HG02870 (cell line): ENCODE measurements around the gene MADD.
A peak's percentile ranks its signal among the peaks of the same experiment; 100 is the strongest.

Source experiments
- ATAC-seq: cut with Tn5 transposase; IDR thresholded peaks from one replicate; pipeline ENCODE4 v1.9.1; 2021; ENCODE audit warnings: mild to moderate bottlenecking, moderate library complexity; ENCODE audit not compliant: unreplicated experiment

The MADD gene

DNA sequence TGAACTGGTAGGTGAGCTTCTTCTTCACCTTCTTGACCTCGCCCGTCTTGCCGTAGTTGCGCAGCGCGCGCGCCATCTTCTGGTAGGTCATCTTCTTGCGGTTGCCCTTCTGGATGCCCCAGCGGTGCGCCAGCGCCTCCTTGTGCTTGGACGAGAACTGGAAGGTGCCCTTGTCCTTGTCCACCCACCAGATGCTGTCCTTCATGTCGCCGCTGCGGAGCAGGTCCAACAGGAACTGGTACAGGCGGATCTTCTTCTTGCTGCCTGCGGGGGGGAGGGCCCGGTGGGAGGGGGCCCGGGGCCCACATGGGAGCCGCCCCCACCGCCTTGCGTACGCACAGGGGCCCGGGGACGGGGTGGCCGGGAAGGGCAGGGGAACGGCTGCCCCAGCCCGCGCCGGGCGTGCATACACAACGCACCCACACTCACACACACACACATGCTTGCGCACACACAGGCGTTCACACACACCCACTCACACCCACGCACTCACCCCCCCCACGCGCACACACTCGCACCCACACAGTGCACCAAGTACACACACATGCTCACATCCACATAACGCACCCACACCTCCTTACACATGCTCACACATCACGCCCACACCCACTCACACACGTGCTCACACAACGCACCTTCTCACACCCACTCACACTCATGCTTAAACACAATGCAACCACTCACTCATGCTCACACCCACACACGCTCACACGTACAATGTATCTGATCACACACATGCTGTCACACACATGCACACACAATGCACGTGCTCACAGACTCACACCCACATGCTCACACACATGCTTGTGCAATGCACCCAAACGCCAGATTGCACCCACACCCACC is 85.6 kb downstream of the MADD start:
- ATAC-seq, result no peak

DNA sequence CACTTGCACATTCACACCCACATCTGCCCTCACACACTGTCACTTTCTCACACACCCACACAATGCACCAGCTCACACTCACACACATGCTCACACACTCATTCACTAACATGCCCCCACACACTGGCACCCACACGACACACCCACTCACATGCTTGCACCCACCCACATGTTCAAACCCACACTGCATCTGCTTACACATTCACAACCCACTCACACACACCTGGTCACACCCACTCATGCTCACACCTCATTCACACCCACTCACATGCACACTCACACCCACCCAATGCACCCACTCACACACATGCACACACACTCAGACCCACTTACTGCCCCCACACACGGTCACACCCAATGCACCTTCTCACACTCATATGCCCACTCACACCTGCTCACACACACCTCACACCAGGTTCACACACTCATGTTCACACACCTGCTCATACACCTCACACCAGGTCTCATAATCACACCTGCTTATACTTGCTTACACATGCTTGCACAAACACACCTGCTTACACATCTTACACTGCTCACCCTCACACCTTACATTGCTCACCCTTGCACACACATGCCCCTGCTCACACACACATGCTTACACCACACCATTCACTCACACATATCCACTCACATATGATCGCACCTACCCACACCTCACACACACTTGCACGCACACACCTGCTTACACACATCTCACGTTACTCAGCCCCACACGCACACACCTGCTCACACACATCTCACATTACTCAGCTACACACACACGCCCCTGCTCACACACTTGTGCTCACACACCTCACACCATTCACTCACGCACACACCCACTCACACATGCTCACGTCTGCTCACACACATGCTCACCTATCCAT is 86.4 kb downstream of the MADD start:
- no peak for ATAC-seq

DNA sequence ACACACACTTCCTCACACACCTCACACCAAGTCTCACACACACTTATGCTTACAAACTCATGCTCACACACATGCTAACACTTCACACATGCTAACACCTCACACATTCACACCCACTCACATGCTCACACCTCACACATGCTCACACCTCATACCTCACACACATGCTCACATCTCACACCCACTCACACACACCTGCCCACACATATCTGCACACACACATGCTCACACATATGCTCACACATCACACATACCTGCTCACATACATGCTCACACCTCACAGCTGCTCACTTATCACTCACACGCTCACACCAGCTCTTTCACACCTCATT is 87.0 kb downstream of the MADD start:
- no peak for ATAC-seq

DNA sequence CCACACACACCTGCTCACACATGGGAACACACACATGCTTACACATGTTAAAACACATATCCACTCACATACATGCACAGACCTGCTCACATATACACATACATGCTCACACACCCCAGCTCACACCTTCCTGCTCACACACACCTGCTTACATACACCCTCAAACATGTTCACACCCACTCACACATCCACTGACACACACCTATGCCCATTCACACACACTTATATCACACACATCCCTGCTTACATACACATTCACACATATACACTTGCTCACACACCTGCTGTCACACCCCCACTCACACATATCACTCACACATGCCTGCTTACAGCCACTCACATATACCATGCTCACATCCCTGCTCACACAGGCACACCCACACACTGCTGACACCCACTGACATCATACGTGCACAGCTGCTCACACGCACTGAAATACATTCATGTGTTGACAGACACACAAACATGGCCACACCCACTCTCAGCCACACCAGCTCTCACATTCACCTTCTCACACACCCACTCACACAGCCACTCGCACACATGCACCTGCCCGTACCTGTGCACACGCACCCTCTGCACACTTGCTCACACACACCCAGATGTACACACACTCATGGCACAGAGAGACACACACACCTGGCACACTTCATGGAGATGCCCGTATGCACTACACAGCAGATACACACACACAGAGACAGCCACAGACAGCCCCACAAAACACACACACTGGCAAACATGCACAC is 88.2 kb downstream of the MADD start:
- ATAC-seq, result no peak

DNA sequence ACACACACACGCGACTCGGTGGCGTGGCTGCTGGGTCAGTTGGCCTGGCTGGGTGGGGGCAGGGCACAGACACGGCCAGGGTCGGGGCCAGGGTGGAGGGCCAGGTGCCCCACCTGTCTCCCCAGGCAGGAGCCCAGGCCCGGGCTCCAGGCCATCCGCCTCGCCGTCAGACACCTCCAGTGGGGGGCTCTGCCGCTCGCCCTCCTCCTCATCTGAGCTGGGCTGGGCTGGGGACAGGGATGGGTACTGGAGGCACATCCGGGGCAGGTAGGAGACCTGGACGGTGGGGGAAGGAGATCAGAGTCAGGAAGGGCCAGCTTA is 88.8 kb downstream of the MADD start:
- ATAC-seq, result no peak

DNA sequence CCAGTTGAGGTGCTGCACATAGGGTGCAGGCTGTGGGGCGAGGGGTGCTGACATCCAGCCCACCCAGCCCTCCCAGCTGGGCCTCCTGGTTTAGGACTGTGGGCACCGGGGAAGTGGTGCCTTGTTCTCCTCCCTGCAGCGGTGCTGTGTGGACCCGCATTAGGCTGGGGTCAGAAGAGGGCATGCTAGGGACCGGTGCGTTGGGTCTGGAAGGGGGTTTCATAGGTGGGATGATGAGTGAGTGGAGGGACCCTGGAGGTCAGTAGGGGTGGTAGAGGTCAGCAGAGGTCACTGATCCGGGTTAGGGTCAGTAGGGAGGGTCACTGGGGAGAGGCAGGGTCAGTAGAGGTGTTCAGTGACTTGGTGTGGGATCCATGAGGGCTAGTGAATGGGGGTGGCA is 89.2 kb downstream of the MADD start:
- no peak for ATAC-seq

DNA sequence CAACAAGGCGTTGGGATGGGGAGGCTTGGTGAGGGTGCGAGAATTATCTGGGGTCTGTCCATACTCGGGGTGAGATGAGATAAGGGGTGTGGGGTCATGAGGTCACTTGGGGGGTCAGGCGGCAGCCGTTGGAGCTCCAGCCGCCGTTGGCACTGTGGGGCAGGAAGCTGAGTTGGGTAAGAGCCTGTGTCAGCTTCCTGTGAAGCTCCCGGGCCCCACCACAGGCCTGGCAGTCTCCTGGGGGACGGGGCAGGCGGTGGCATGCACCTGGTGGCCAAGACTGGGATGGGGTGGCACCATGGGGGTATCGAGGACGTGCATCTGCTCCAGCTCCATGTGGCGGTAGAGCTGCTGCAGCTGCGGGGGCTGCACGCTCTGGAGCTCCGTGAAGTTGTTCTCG is 89.7 kb downstream of the MADD start:
- no peak for ATAC-seq

DNA sequence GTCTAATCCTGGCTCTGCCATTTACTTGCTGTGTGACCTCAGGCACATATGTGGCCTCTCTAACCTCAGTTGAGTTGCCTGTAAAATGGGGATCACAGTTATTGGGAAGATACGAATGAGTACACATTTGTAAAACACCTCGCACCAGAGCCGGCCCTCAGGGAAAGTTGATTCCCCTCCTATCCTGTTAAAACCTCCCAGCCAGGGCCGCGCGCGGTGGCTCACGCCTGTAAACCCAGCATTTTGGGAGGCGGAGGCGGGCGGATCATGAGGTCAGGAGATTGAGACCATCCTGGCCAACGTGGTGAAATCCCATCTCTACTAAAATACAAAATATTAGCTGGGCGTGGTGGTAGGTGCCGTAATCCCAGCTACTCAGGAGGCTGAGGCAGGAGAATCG is 90.4 kb downstream of the MADD start:
- ATAC-seq, result no peak

DNA sequence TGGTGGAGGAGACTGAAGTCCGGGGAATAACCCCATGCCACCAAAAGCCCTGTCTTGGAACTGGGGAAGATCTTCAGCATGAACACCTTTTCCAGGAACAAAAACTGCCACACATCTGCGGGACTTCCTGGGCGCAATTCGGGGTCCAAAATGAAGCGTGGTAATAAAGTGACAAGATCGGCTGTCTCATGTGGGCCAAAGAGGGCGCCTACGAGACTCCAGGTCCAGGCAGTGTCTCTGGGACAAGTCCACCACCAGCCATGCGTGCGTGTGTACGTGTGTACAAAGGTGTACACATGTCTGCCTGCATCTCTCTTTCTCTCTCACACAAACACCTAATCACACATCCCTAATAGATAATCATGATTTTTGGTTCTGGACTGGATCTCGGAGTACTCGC is 91.5 kb downstream of the MADD start:
- no peak for ATAC-seq

DNA sequence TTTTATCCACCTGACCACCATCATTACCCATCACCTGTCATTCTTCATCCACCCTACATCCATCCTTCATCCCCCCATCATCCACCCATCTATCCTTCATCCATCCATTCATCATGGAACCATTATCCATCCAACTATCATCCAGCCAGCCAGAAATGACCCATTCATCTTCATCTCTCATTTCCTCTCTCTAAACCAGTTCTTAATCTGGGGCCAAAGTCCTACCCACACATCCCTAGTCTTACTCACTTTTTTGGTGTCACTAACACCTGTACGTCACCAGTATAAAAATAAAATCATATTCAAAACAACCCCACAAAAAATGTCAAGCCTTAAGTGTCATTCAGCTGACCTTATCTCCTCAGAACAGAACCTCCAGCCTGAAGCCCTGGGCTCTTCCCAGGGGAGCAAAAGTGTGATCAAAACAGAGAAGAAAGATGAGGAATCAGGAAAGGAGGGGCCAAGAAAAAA is 96.1 kb downstream of the MADD start:
- ATAC-seq, result no peak

DNA sequence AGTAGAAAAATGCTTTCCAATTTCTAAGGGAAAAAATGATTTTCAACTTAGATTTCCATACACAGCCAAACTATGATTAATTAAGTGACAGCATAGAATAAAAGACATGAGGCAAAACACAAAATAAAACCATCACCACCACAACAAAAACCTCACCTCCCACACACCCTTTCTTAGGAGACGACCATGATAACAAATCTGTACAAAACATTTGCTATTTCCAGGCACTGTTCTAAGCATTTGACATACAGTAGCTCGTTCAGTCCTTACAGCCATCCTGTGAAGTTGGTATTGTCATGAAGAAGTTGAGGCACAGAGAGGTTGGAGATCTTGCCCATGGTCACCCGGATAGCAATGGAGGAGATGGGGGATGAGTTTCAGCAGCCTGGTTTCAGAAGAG is 99.7 kb downstream of the MADD start:
- ATAC-seq, result no peak

DNA sequence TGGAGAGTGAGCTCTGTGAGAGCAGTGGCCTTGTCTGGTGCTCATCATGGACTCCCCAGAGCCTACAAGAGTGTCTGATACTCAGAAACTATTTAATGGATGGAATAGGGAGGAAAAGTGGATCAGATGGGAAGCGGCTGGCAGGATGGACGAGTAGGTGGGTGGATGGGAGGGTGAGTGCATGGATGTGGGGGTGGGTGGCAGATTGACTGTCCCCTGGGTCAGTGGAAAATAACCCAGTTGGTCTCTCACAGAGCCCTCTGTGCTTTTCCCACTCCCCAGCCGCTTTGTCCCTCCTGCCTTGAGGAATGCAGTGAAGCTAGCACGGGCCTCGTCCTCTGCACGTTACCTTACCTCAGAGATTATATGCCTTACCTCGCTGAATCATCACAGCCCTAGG is 102.5 kb downstream of the MADD start:
- ATAC-seq, result no peak

DNA sequence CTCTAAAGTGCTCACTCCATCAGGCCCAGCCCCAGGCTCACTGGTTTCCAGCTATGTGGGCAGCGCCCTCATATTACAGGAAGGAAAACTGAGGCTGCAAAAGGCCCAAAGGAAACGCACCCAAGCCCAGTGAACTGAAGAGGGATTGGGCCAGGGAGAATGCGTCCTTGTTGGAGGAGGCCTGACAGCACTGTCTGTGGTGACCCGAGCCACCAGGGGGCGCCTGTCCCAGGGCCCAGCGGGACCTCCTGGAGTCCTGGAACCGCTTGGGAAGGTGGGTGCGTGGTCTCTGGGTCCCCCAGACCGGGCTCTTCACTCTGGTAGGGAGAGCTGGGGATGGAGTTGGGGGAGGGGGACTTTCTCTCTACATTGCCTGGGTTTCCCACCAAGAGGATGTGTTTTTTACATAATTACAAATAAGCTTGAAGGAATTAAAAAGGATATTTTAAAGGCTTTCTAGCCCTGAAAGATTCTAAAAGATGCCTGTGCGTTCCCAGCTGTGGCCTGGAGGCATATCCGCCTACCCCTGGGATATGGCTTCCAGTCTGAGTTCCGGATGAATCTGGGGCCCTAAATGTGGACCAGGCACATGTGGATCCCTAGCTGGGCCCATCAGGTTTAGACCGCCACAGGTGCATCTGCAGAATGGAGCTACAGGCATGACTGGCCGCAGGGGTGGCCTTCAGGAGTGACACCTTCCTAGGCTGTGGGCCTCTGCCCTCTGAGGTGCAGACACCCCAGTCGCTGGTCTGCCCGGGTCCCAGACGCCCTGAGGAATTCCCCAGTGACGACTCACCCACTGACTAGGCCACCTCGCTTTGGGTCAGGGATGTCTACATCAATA is 104.2 kb downstream of the MADD start:
- ATAC-seq, result no peak

DNA sequence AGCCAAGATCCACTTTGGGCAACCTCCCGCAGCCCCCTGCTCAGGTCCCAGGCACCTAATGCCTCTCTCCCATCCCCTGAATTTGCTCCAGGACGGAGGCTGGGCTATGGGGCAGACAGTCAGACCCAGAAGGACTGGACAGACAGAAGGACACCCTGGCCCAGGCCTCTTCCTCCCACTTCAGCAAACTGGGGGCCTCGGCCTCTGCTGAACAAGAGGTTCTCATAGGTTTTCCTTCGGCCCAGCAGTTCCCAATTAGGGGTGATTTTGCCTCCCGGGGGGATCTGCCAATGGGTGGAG is 104.7 kb downstream of the MADD start:
- ATAC-seq, result no peak

DNA sequence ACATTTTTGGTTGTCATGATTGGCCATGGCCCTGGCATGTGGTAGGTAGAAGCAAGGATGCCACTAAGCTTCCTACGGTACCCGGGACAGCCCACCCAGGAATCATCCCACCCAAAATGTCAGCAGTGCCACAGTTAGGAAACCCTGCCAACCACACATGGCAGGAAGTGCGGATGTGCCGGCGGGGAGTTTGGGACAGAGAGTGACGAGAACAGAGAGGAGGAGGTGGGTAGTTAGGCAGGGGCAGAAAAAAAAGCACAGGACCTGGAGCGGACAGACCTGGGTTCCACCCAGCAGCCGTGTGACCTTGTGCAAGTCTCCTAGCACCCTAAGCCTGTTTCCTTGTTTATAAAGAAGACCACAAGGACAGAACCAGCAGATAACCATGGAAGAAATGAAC is 105.1 kb downstream of the MADD start:
- no peak for ATAC-seq

DNA sequence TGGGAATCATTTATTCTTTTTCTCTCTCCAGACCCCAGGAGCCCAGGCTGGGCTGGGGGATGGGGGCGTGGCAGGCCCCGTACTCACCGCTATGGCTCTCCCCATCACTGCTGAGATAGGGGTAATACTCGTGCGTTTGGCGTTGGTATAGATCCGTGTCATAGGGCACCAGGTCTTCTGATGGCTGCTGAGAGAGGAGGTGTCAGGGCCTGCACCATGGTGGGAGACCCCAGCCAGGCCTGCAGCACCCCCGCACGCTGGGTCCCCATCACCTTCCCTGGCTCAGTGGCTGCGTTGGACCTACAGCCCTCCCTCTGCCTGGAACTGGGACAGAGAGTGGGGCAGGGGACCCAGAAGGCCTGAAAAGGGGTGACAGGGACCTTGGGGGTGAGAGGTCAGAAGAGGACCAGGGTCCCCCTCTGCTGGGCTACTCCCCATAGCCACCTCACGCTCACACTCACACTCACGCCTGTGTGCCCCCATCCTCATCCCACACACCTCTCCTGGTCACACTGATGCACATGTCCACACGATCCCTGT is 105.7 kb downstream of the MADD start:
- ATAC-seq, result no peak

DNA sequence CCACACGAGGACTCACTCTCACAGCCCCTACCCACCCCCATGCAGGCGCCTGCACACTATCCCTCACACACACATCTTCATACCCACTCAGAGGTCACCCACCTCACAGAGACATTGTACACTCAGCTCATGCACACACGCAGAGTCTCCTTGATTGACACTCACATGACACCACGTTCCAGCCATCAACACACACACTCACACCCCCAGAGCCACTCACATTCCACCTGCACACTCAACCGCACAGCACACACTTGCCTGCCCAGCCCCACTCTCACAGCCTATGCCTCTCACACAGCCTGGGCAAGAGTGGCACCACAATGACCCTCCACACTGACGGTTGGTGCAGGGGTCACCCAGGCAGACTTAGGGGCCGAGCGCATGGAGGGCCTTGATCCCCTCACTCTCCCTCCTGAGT is 106.2 kb downstream of the MADD start:
- no peak for ATAC-seq

DNA sequence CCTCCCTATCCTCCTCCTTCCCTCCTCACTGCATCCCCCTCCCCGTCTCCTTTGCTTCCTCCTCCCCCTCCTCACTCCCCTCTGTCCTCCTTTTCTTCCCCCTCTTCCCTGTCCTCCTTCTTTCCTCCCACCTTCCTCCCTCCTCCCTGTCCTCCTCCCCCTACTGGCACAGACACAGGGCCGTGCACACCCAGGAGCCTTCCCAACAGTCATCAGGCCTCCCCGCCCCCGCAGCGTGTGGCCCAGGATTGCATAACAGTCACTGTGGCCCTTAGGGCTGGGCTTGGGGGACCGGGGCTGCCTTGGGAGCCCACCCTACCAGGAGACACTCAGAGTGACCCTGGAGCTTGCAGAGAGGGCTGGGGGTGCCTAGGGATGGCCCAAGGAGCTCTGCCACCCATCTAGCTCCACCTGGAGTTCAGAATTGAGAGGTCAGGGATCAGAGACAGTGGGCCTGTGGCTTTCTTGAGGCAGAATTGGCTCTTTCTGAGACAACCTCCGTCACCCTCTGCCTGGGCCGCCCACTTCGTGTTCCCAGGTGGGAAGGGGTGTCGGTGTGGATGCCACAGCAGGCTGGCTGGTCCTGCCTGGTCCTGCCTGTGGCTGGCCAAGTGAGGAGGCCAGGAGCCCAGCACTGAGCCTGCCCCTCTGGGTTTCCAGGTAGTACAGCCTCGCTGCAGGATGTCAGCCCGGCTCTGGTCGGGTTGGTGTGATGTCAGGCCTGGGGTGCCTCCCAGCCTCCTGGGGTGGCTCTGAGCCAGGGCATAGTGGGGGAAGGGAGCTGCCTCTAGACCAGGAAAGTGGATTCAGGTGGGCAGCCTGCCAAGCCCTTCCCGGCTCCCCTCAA is 106.8 kb downstream of the MADD start:
- peak; percentile 31 for ATAC-seq

DNA sequence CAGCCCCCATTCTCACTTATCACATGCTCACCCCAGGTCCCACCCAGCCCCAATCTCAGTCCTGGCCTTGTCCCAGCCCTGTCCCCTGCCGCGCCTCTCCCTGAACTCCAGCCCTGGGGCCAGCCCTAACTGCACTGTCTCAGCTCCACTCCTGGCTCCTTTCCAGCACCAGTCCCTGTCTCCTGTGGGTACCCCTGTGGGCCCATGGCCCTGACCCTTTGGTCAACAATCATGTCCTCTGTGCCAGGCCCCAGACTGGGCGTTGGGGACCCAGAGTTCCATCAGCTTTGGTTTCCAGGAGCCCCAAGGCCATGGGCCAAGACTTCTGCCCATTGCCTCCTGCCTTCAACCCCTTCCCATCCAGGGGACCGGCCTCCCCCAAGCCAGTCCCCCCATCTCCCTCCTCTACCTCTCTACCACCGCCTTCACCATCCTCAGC is 107.7 kb downstream of the MADD start:
- no peak for ATAC-seq
